NK-92 (cell line): ENCODE measurements around the gene SENP8.

ENCODE experiments used
- DNase-seq: peaks from one replicate; lab custom pipeline; 2025; ENCODE audit not compliant: unreplicated experiment; lab: John Stamatoyannopoulos, UW

The SENP8 gene

GRCh38 chr15:72112805-72113204 lies 5.4 kb upstream of the SENP8 start:
- no peak for DNase-seq

GRCh38 chr15:72113347-72114031 lies 4.7 kb upstream of the SENP8 start:
- DNase-seq = no peak

DNA sequence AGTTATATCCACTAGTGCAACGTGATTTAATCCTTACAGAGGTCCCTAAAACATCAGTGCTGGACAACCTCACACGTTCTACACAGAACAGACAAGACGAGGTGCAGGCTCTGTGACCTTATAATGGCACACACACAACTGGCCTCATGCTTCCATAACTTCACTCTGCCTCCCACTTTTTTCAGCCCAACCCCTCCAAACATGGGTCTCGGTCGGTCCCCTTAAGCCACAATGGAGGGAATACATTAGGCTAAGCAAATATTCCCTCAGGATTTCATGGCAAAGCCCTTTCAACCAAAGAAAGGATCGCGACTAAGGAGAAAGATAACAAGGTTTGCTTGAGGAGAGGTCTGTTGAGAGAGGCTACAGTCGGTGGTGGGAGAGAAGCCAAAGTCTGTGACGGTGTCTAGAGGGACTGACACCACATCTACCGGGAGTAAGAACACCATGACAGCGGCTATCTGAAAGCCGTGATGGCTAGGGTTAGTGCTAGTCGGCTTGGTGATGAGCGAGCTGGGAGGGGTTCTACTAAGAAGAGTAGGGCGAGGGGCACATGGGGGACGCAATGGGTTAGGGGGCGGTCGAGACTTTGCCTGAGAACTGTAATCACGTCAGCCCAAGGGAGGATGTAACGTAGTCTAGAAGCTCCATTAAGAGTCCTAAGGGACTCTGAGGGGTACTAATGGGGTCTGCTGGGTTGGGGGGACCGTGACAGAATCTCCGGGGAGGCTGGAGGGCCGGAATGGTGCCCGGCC lies 1.3 kb upstream of the SENP8 start:
- DNase-seq = no peak

- no peak for DNase-seq
Measured at GRCh38 chr15:72117486-72118016, 652 bp upstream of the SENP8 start.

DNA sequence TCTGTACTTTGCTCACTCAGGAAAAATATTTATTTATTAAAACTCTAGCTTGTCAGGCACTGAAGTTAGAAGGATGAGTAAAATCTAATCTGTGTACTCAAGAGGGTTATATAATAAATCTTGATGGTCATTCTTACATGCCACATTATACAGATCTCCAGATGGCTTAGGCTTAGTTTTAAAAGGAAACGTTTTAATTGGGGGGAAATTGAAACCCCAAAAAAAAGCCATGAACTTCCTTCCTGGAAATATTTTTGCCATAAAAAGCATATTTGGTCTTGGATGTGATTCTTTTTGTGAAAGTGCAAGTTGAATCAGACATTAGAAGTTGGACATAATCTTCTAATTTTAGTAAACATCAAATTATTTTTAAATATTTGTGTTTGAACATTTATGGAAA lies 6.0 kb downstream of the SENP8 start:
- no peak for DNase-seq

DNA sequence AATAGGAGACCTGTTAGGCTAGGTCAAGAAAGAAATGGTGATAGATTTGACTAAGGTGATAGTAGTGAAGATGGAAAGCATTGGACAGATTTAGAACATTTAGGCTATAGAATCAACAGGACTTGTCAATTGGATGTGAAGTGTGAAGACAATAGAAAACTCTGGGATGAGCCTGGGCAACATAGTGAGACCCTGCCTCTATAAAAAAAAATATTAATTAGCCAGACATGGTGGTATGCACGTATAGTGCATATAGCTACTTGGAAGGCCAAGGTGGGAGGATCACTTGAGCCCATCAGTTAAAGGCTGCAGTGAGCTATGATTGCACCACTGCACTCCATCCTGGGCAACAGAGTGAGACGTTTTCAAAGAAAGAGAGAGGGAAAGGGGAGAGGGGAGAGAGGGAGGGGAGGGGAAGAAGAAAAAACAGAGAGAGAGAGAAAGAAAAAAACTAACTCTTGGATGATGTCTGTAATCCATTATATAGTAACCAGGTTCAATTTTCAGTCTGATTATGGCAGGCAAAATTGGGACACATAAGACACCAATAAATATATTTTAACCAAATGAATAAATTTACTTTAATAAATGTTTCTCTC lies 9.6 kb downstream of the SENP8 start:
- DNase-seq = no peak

DNA sequence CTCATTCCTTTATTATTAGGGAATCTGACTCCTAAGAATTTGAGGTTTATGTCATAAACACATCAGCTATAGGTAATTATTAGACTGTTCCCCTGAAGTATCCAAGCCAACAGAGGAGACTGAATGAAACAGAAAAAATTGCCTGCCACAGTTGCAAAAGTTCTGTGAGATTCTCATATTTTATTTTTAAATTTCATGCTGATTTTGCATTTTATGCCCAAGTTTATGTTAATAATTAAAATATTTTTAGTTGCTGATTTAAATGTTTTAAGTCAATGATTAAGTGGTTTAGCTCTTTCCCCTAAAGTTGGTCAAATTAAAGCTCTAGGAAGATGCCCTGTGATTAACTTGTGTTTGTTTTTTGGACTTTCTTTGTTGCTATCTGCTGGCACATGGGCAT lies 10.2 kb downstream of the SENP8 start:
- DNase-seq = no peak

DNA sequence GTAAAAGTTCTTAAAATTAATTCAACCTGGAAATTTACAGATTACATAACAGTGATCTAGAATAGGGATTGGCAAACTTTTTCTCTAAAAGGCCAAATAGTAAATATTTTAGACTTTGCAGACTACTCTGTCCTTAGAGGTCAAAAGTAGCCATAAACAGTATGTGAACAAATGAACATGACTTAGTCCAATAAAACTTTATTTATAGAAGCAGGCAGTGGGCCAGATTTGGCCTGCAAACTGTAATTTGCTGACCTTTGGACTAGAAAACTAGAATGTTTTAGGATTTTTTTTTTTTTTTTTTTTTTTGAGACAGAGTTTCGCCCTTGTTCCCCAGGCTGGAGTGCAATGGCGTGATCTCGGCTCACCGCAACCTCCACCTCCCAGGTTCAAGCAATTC lies 12.1 kb downstream of the SENP8 start:
- no peak for DNase-seq

GRCh38 chr15:72131922-72132321 lies 13.7 kb downstream of the SENP8 start:
- no peak for DNase-seq

- DNase-seq = no peak
Measured at GRCh38 chr15:72133211-72133610, 15.0 kb downstream of the SENP8 start.

DNA sequence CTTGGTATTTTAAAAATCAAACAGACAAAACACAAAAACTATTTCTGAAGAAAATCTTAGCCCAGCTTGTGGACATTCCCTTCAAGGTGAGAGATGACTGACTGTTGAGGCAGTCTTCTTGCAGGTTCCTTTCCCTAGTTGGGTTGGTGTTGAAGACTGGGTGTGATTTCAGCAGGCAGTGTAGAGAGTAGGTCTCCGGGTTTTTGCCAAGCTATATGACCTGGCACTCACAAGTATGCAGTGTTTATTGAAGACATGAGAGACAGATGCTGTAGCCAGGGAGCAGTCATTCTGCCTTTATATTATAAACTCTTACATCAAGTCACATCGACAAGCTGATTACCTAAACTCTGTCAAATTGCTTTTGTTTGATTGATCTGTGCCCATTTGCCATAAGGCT lies 17.5 kb downstream of the SENP8 start:
- no peak for DNase-seq

- no peak for DNase-seq
Measured at GRCh38 chr15:72136170-72137051, 18.2 kb downstream of the SENP8 start.

- DNase-seq = no peak
Measured at GRCh38 chr15:72139667-72140066, 21.5 kb downstream of the SENP8 start.

- no peak for DNase-seq
Measured at GRCh38 chr15:72140088-72140487, 21.9 kb downstream of the SENP8 start.

- no peak for DNase-seq
Measured at GRCh38 chr15:72141171-72142084, 23.2 kb downstream of the SENP8 start.

GRCh38 chr15:72146221-72146620 lies 28.0 kb downstream of the SENP8 start:
- DNase-seq = no peak

DNA sequence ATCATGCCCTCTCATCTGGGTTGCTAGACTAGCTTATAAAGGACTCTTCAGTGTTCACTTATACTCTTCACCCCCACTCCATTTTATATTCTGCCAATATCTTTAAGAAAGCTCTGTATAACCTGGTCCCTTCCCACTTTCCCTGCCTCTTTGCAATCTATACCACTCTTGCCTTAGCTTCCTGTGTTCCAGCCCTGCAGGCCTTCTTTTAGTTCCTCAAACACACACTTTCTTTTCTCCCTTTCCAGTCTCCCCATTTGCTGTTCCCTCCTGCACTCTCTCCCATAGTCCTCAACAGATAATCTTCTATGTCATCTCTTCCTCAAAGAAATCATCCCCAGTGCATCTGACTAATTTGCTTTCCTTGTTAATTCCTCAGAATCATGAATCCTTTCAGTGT lies 28.7 kb downstream of the SENP8 start:
- DNase-seq = no peak

DNA sequence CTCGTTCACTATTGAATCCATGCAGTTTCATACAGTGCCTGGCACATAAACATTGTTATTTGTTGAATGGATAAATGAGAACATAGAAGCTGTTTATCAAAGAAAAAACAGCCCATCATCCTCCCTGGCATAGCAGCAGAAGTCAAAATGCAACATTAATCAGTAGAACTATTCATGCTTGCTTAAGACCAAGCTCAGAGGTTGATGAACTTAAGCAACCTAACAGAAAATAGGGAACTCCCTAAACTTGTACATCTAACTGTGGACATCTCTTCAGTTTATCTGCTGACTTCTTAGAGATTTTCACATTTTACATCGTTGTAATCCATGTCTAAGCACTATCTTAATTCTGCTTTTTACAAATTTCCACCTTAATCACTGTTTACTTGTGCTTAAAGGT lies 29.2 kb downstream of the SENP8 start:
- DNase-seq = no peak

DNA sequence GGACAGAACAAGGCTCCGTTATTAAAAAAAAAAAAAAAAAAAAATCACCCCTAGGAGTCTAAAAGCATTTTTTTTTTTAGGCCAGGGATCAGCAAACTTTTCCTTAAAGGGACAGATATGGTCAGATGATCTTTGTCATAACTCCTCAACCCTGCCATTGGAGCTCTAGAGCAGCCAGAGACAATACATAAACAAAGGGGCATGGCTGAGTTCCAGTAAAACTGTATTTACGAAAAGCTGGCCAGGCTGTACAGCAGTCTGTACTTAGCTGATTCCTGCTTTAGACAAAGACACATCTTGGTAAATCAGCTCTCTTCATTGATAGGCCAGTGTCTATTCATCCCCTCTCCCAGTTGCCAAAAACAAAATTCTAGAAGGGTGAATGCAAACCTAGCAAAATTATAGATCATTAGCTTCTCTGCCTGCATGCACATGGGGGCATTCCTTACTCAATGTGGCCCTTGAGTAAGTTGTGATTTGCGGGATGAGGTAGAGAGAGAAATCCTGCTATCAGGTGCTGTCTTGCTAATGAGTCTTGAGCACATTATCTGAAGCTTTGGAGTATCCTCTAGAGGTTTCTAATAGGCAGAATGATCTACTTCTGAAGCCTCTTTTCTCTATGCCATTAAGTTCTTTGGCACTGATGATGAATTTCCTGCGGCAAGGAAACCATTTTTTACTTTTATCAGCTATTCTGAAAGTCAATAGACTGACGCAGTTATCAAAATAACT lies 35.2 kb downstream of the SENP8 start:
- DNase-seq = no peak
